ENCODE measurements around the gene LDHAL6B. TPM values are rescaled to one million over a fixed set of nuclear protein-coding genes. Genes with fewer than 3 reads are reported as not detected.
A peak's percentile ranks its signal among the peaks of the same experiment; 100 is the strongest.

LDHAL6B gene
- total RNA-seq, 1 experiment from 2014 or later: not detected

- DNase-seq (ENCODE audit: low read depth, low spot score): no peak
- in situ Hi-C loops (cut with HindIII; ENCODE audit: low pct_unique_long_range_greater_than_20kb, low sequenced_read_pairs): no loop called here
These were observed 32.4 kb upstream of the LDHAL6B start for GRCh38 chr15:59174151-59174834.

GRCh38 chr15:59174835-59175831 lies 31.5 kb upstream of the LDHAL6B start:
- in situ Hi-C loops (cut with HindIII; ENCODE audit: low pct_unique_long_range_greater_than_20kb, low sequenced_read_pairs): no loop called here
- DNase-seq (ENCODE audit: low read depth, low spot score): peak; percentile 91

GRCh38 chr15:59176653-59177316 lies 29.9 kb upstream of the LDHAL6B start:
- in situ Hi-C loops (cut with HindIII; ENCODE audit: low pct_unique_long_range_greater_than_20kb, low sequenced_read_pairs): no loop called here
- no peak for DNase-seq (ENCODE audit: low read depth, low spot score)

- in situ Hi-C loops (cut with HindIII; ENCODE audit: low pct_unique_long_range_greater_than_20kb, low sequenced_read_pairs): no loop called here
These were observed 29.4 kb upstream of the LDHAL6B start for GRCh38 chr15:59177317-59177660.

GRCh38 chr15:59178151-59178695 lies 28.4 kb upstream of the LDHAL6B start:
- in situ Hi-C loops (cut with HindIII; ENCODE audit: low pct_unique_long_range_greater_than_20kb, low sequenced_read_pairs): no loop called here
- no peak for DNase-seq (ENCODE audit: low read depth, low spot score)

More at GRCh38 chr15:59177317-59177660, 29.4 kb upstream of the LDHAL6B start:
- DNase-seq (ENCODE audit: low read depth, low spot score): no peak

GRCh38 chr15:59179717-59180116 lies 26.9 kb upstream of the LDHAL6B start:
- no peak for DNase-seq (ENCODE audit: low read depth, low spot score)
- in situ Hi-C loops (cut with HindIII; ENCODE audit: low pct_unique_long_range_greater_than_20kb, low sequenced_read_pairs): no loop called here

GRCh38 chr15:59180945-59181600 lies 25.6 kb upstream of the LDHAL6B start:
- in situ Hi-C loops (cut with HindIII; ENCODE audit: low pct_unique_long_range_greater_than_20kb, low sequenced_read_pairs): no loop called here
- DNase-seq (ENCODE audit: low read depth, low spot score): no peak

GRCh38 chr15:59185725-59186124 lies 20.9 kb upstream of the LDHAL6B start:
- peak; percentile 14 for DNase-seq (ENCODE audit: low read depth, low spot score)

GRCh38 chr15:59186501-59186900 lies 20.1 kb upstream of the LDHAL6B start:
- in situ Hi-C loops (cut with HindIII; ENCODE audit: low pct_unique_long_range_greater_than_20kb, low sequenced_read_pairs): no loop called here

More at GRCh38 chr15:59185725-59186124, 20.9 kb upstream of the LDHAL6B start:
- in situ Hi-C loops (cut with HindIII; ENCODE audit: low pct_unique_long_range_greater_than_20kb, low sequenced_read_pairs): no loop called here

GRCh38 chr15:59189241-59189640 lies 17.4 kb upstream of the LDHAL6B start:
- in situ Hi-C loops (cut with HindIII; ENCODE audit: low pct_unique_long_range_greater_than_20kb, low sequenced_read_pairs): no loop called here
- DNase-seq (ENCODE audit: low read depth, low spot score): no peak

More at GRCh38 chr15:59186501-59186900, 20.1 kb upstream of the LDHAL6B start:
- DNase-seq (ENCODE audit: low read depth, low spot score): no peak

- in situ Hi-C loops (cut with HindIII; ENCODE audit: low pct_unique_long_range_greater_than_20kb, low sequenced_read_pairs): no loop called here
- no peak for DNase-seq (ENCODE audit: low read depth, low spot score)
These were observed 16.4 kb upstream of the LDHAL6B start for GRCh38 chr15:59190291-59190690.

GRCh38 chr15:59191855-59192237 lies 14.8 kb upstream of the LDHAL6B start:
- in situ Hi-C loops (cut with HindIII; ENCODE audit: low pct_unique_long_range_greater_than_20kb, low sequenced_read_pairs): no loop called here
- DNase-seq (ENCODE audit: low read depth, low spot score): no peak

GRCh38 chr15:59194639-59195325 lies 11.9 kb upstream of the LDHAL6B start:
- DNase-seq (ENCODE audit: low read depth, low spot score): no peak
- in situ Hi-C loops (cut with HindIII; ENCODE audit: low pct_unique_long_range_greater_than_20kb, low sequenced_read_pairs): no loop called here

- DNase-seq (ENCODE audit: low read depth, low spot score): no peak
These were observed 10.2 kb upstream of the LDHAL6B start for GRCh38 chr15:59196416-59196815.

GRCh38 chr15:59197454-59197853 lies 9.2 kb upstream of the LDHAL6B start:
- in situ Hi-C loops (cut with HindIII; ENCODE audit: low pct_unique_long_range_greater_than_20kb, low sequenced_read_pairs): no loop called here
- no peak for DNase-seq (ENCODE audit: low read depth, low spot score)

More at GRCh38 chr15:59196416-59196815, 10.2 kb upstream of the LDHAL6B start:
- in situ Hi-C loops (cut with HindIII; ENCODE audit: low pct_unique_long_range_greater_than_20kb, low sequenced_read_pairs): no loop called here

GRCh38 chr15:59199626-59200465 lies 6.8 kb upstream of the LDHAL6B start:
- DNase-seq (ENCODE audit: low read depth, low spot score): peak; percentile 88
- in situ Hi-C loops (cut with HindIII; ENCODE audit: low pct_unique_long_range_greater_than_20kb, low sequenced_read_pairs): no loop called here

All from SK-MEL-5 (cell line).